ENCODE measurements around the gene SPHK2. TPM values are rescaled to one million over a fixed set of nuclear protein-coding genes. Genes with fewer than 3 reads are reported as not detected.

Gene SPHK2
- total and polyA plus RNA-seq, 2 of the 8 experiments (the other 6 are each of a cell fraction or from before 2014, with no cell fraction given), result 43.9 to 60.9 TPM

DNA sequence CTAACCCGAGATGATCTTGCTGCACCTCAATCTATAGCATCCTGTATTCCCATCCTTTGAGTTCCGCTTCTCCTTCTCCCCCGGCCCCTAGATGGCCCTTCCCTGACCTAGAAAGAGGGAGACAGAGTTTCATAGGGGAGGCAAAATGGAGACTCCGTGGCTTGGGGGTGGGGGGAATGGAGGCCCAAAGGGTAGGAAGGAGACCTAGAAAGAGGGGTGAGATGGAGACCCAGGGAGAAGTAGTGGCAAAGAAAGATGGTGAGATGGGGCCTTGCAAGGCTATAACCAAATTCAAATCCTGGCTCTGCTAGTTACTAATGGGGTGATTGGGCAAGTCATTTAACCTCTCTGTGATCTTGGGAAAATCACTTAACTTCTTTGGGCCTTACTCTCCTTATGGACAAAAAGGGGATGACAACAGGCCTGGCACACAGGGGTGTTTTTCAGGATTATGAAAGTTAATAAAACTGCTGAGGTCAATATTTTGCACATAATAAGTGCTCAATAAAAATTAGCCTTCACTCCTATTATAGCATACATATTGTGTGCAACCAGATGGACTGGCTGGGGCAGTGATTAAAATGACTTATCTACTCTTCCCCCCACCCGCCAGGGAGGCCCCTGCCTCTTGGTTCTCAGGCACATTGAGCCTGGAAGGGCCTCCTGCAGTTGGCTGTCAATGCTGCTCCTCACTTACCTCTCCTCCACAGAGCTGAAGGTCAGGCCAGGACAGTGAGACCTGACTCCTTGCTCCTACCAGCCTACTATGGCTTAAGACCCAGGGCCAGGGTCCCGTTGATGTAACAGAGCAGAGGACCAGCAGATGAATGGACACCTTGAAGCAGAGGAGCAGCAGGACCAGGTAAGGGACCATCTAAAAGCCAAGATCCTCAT is 633 bp downstream of the SPHK2 start (continued):
- TF ChIP-seq PHF8 (conservative IDR thresholded peaks at IDR 0.05; ENCODE audit: low read depth, low read length) (peak; percentile 22; the same call in 1 of the 2 replicates), NRF1 (IDR thresholded peaks at IDR 0.05; ENCODE audit: low read depth, low read length) (no peak), SIX5 (IDR thresholded peaks at IDR 0.05; ENCODE audit: low read depth, low read length) (no peak)

All from H1 (cell line).